ENCODE measurements around the gene COG5. TPM values are rescaled to one million over a fixed set of nuclear protein-coding genes. Genes with fewer than 3 reads are reported as not detected.

The COG5 gene
- total and polyA plus RNA-seq, 2 of the 8 experiments (the other 6 are each of a cell fraction or from before 2014, with no cell fraction given): 10.5 to 28.1 TPM

GRCh38 chr7:107165341-107165740 is 398.4 kb downstream of the COG5 start (continued):
- no peak for TF ChIP-seq CHD7 (IDR thresholded peaks at IDR 0.05; ENCODE audit: insufficient replicate concordance, low read length)
- no peak for TF ChIP-seq JUND (IDR thresholded peaks at IDR 0.05; ENCODE audit: low read length)
- no peak for TF ChIP-seq TEAD4 (IDR thresholded peaks at IDR 0.05; ENCODE audit: low read depth, low read length)
- no peak for TF ChIP-seq POLR2AphosphoS5 (IDR thresholded peaks at IDR 0.05; ENCODE audit: low read depth, low read length)
- TF ChIP-seq GABPA (IDR thresholded peaks at IDR 0.05; ENCODE audit: borderline replicate concordance, insufficient read depth, low read length): no peak
- TF ChIP-seq TBP (IDR thresholded peaks at IDR 0.05; ENCODE audit: low read depth, low read length): no peak
- TF ChIP-seq RXRA (IDR thresholded peaks at IDR 0.05; ENCODE audit: insufficient read depth, low read depth, low read length): no peak
- no peak for TF ChIP-seq NANOG (IDR thresholded peaks at IDR 0.05; ENCODE audit: insufficient read depth, low read depth, low read length, poor library complexity, severe bottlenecking)
- TF ChIP-seq POLR2A (IDR thresholded peaks at IDR 0.05; ENCODE audit: control extremely low read depth in 1 of 2, low read depth in 2 of 2, low read length in 2 of 2): no peak
- no peak for TF ChIP-seq ASH2L (IDR thresholded peaks at IDR 0.05; ENCODE audit: low read length)
- no peak for TF ChIP-seq HDAC6 (IDR thresholded peaks at IDR 0.05; ENCODE audit: low read depth, low read length)
